Mesenchymal stem cell (in vitro differentiated cells and primary cell): Measurements from ENCODE around the gene TRMT13.

Experiments
- DNase-seq: peaks from one replicate; pipeline ENCODE4 v3.0.0-alpha.2; 2013
- H2AFZ ChIP-seq: one replicate; pipeline ENCODE4 v1.6.1; 2013; ENCODE audit warnings: low read depth, mild to moderate bottlenecking, control low read depth, inconsistent platforms, low read length, moderate library complexity
- H2AK5ac ChIP-seq: 2 replicates; pipeline ENCODE4 v1.6.1; 2013; ENCODE audit warnings: low read length, moderate library complexity, mild to moderate bottlenecking, inconsistent platforms; ENCODE audit not compliant: severe bottlenecking
- H2BK120ac ChIP-seq: one replicate; pipeline ENCODE4 v1.6.1; 2013; ENCODE audit warnings: low read depth, mild to moderate bottlenecking, inconsistent platforms, low read length, moderate library complexity
- H2BK12ac ChIP-seq, 2 experiments: one replicate each; pipeline ENCODE4 v1.6.1; 2013; ENCODE audit warnings: inconsistent platforms in 2 of 2, low read length in 2 of 2, mild to moderate bottlenecking in 2 of 2, moderate library complexity in 2 of 2, control low read depth in 1 of 2
- H2BK15ac ChIP-seq: one replicate; pipeline ENCODE4 v1.6.1; 2013; ENCODE audit warnings: mild to moderate bottlenecking, low read depth, inconsistent platforms; ENCODE audit not compliant: poor library complexity, severe bottlenecking
- H2BK5ac ChIP-seq: 2 replicates; pipeline ENCODE4 v1.6.1; 2013; ENCODE audit warnings: low read depth, mild to moderate bottlenecking, low read length, control low read depth, inconsistent platforms; ENCODE audit not compliant: poor library complexity, severe bottlenecking
- H3K14ac ChIP-seq, 2 experiments: one replicate each; pipeline ENCODE4 v1.6.1; 2013; ENCODE audit warnings: inconsistent platforms in 2 of 2, low read length in 2 of 2, control low read depth in 1 of 2, mild to moderate bottlenecking in 1 of 2, moderate library complexity in 1 of 2
- H3K18ac ChIP-seq, 2 experiments: one replicate each; pipeline ENCODE4 v1.6.1; 2013; ENCODE audit warnings: inconsistent platforms in 2 of 2, low read length in 2 of 2, control low read depth in 1 of 2, low read depth in 1 of 2, mild to moderate bottlenecking in 1 of 2
- H3K23ac ChIP-seq, 2 experiments: one replicate each; pipeline ENCODE4 v1.6.1; 2013; ENCODE audit warnings: inconsistent platforms in 2 of 2, low read length in 2 of 2, mild to moderate bottlenecking in 2 of 2, moderate library complexity in 2 of 2, control low read depth in 1 of 2
- H3K27ac ChIP-seq: 2 replicates; pipeline ENCODE4 v1.5.1; 2013; ENCODE audit warnings: mild to moderate bottlenecking, moderate library complexity, low read length, control low read depth, inconsistent platforms; ENCODE audit not compliant: poor library complexity, severe bottlenecking
- H3K27me3 ChIP-seq, 2 experiments: 2 replicates each; pipeline versions ENCODE4 v1.6.1 to v1.7.0; 2013; ENCODE audit warnings: low read length in 2 of 2, mild to moderate bottlenecking in 2 of 2, moderate library complexity in 2 of 2, control low read depth in 1 of 2, inconsistent platforms in 1 of 2; ENCODE audit not compliant: control insufficient read depth in 1 of 2, insufficient read depth in 1 of 2
- H3K36me3 ChIP-seq, 2 experiments: 2 replicates each; pipeline versions ENCODE4 v1.6.1 to v1.7.0; 2013; ENCODE audit warnings: low read length in 2 of 2, control low read depth in 1 of 2, inconsistent platforms in 1 of 2, low read depth in 1 of 2, mild to moderate bottlenecking in 1 of 2; ENCODE audit not compliant: insufficient read depth in 2 of 2, control insufficient read depth in 1 of 2
- H3K4ac ChIP-seq, 2 experiments: one replicate each; pipeline ENCODE4 v1.6.1; 2013; ENCODE audit warnings: inconsistent platforms in 2 of 2, low read length in 2 of 2, mild to moderate bottlenecking in 2 of 2, moderate library complexity in 2 of 2, control low read depth in 1 of 2, low read depth in 1 of 2
- H3K4me1 ChIP-seq: 2 replicates; pipeline ENCODE4 v1.6.1; 2013; ENCODE audit warnings: low read depth, low read length, control low read depth; ENCODE audit not compliant: control insufficient read depth, insufficient read depth
- H3K4me2 ChIP-seq: 2 replicates; pipeline ENCODE4 v1.6.1; 2013; ENCODE audit warnings: low read length, mild to moderate bottlenecking, inconsistent platforms; ENCODE audit not compliant: poor library complexity, severe bottlenecking
- H3K4me3 ChIP-seq, 2 experiments: 2 replicates each; pipeline versions ENCODE4 v1.5.1 to v1.7.0; 2013; ENCODE audit warnings: low read length in 2 of 2, mild to moderate bottlenecking in 2 of 2, control low read depth in 1 of 2, low read depth in 1 of 2; ENCODE audit not compliant: insufficient read depth in 1 of 2
- H3K79me1 ChIP-seq: replicated peaks from 2 replicates; pipeline ENCODE4 v1.6.1; 2013; ENCODE audit warnings: mild to moderate bottlenecking, control low read depth, low read length, inconsistent platforms; ENCODE audit not compliant: poor library complexity, severe bottlenecking
- H3K9ac ChIP-seq: 2 replicates; pipeline ENCODE4 v1.7.0; 2013; ENCODE audit warnings: mild to moderate bottlenecking, low read length, moderate library complexity
- H3K9me3 ChIP-seq: 2 replicates; pipeline ENCODE4 v1.7.0; 2013; ENCODE audit warnings: mild to moderate bottlenecking, low read length; ENCODE audit not compliant: control insufficient read depth
- H4K8ac ChIP-seq: one replicate; pipeline ENCODE4 v1.6.1; 2013; ENCODE audit warnings: inconsistent platforms, mild to moderate bottlenecking, low read length, moderate library complexity
- H4K91ac ChIP-seq: one replicate; pipeline ENCODE4 v1.6.1; 2013; ENCODE audit warnings: mild to moderate bottlenecking, low read length, inconsistent platforms
- WGBS: methylation state at CpG from one replicate; pipeline ENCODE4 v1.1.7; 2013; ENCODE audit warnings: mixed read lengths; 5-methylcytosine and 5-hydroxymethylcytosine counted together

TRMT13 gene

DNA sequence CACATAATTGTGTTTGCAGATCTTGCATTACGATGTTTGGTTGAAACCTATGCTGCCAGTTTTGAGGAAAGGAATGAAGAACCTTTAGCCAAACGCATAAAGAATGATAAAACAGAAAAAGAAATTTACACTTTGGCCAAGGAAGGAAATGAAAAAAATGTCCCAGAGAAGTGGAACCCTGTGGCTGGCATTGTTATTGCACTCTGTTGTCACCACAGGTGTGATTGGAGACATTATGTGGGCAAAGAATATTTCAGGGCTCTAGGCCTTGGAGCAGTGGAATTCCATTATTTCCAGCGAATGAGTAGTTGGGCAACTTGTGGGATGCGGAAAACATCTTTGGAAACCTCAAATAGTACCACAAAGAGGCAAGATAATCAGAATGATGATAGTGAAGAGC, 14.9 kb downstream of the TRMT13 start:
- no peak overlapping the region for H3K14ac ChIP-seq
- no peak overlapping the region for H3K23ac ChIP-seq
- no peak overlapping the region for H2BK5ac ChIP-seq
- WGBS, result 96% methylated on average over 4 of the region's 4 CpGs
- H2BK120ac ChIP-seq, result no peak overlapping the region
- H2BK15ac ChIP-seq, result no peak overlapping the region
- H4K8ac ChIP-seq, result no peak overlapping the region
- no peak overlapping the region for H2BK12ac ChIP-seq
- no peak overlapping the region for H3K4me2 ChIP-seq
- H4K91ac ChIP-seq, result no peak overlapping the region
- H2AFZ ChIP-seq, result no peak overlapping the region
- no peak overlapping the region for H3K18ac ChIP-seq
- H2AK5ac ChIP-seq, result no peak overlapping the region
- no peak overlapping the region for H3K4me3 ChIP-seq
- H3K27me3 ChIP-seq, result no peaks in the 10 kb centered on the region
- H3K79me1 ChIP-seq, result no peaks in the 10 kb centered on the region
- DNase-seq, result no peak
- H3K4me1 ChIP-seq, result no peaks in the 10 kb centered on the region
- peaks cover 7 to 76% of the 10 kb centered on the region in 2 experiments for H3K36me3 ChIP-seq
- no peak overlapping the region for H3K9ac ChIP-seq
- H3K9me3 ChIP-seq, result no peaks in the 10 kb centered on the region
- no peak overlapping the region for H3K27ac ChIP-seq
- no peak overlapping the region for H3K4ac ChIP-seq

DNA sequence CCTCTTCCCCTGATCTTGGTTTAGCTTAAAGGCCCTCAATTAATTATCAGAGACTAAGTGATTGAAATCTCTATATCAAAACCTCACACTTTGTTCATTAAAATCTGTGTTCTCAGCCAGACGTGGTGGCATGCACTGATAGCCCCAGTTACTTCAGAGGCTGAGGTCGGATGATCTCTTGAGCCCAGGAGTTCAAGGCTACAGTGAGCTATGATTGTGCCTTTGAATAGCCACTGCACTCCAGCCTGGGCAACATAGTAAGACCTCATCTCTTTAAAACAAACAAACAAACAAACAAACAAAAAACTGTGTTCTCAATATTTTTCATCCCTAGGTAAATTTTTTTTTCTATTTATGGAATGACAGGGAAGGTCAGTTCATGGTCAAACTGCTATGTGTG, 18.7 kb downstream of the TRMT13 start:
- no peak overlapping the region for H3K23ac ChIP-seq
- no peak overlapping the region for H2AFZ ChIP-seq
- H2AK5ac ChIP-seq, result no peak overlapping the region
- no peaks in the 10 kb centered on the region for H3K27me3 ChIP-seq
- H3K4ac ChIP-seq, result no peak overlapping the region
- H2BK15ac ChIP-seq, result no peak overlapping the region
- H2BK5ac ChIP-seq, result no peak overlapping the region
- no peak overlapping the region for H3K18ac ChIP-seq
- no peak overlapping the region for H3K4me3 ChIP-seq
- no peak overlapping the region for H3K27ac ChIP-seq
- peaks cover 0 to 39% of the 10 kb centered on the region in 2 experiments for H3K36me3 ChIP-seq
- no peak overlapping the region for H3K14ac ChIP-seq
- no peak for DNase-seq
- no peaks in the 10 kb centered on the region for H3K9me3 ChIP-seq
- H3K4me2 ChIP-seq, result no peak overlapping the region
- H3K9ac ChIP-seq, result no peak overlapping the region
- no peaks in the 10 kb centered on the region for H3K4me1 ChIP-seq
- H3K79me1 ChIP-seq, result no peaks in the 10 kb centered on the region
- H4K8ac ChIP-seq, result no peak overlapping the region
- H2BK12ac ChIP-seq, result no peak overlapping the region
- H4K91ac ChIP-seq, result no peak overlapping the region
- 46% methylated on average over 2 of the region's 2 CpGs for WGBS
- H2BK120ac ChIP-seq, result no peak overlapping the region

DNA sequence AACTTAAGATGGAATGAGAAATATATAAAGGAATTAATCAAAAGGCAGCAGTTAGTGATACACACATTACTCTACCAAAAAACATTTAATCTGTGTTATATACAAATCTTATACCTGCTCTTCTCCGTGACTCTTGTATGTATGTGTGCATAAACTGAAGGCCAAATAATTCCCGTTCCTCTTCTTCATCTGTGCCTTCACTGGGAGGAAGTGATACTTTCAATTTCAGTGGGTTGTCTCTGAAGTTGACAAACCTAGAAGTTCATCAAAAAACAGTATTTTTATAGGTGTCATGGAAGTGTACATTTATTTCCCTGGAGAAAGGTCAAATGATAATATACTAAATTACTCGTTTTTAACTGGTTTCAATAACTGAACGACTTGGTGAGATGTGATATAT, 19.3 kb downstream of the TRMT13 start:
- WGBS, result 95% methylated on average over 2 of the region's 4 CpGs

GRCh38 chr1:100162881-100163280, 29.9 kb downstream of the TRMT13 start:
- Histone ChIP-seq H3K27me3 (no peaks in the 10 kb centered on the region), H2AFZ (no peak overlapping the region), H4K91ac (no peak overlapping the region), H2BK15ac (no peak overlapping the region), H3K14ac (no peak overlapping the region), H3K23ac (no peak overlapping the region), H3K9ac (no peak overlapping the region), H2BK120ac (no peak overlapping the region), H3K4me1 (peaks cover 2% of the 10 kb centered on the region), H4K8ac (no peak overlapping the region), H3K9me3 (no peaks in the 10 kb centered on the region), H3K4me3 (no peak overlapping the region), H2BK5ac (no peak overlapping the region), H2AK5ac (no peak overlapping the region), H3K4me2 (no peak overlapping the region), H3K27ac (no peak overlapping the region), H3K79me1 (no peaks in the 10 kb centered on the region), H3K36me3 (no peaks in the 10 kb centered on the region), H3K18ac (no peak overlapping the region), H3K4ac (no peak overlapping the region), H2BK12ac (no peak overlapping the region)
- DNase-seq, result no peak

More for the DNA sequence above, 19.3 kb downstream of the TRMT13 start:
- no peak overlapping the region for H3K4me3 ChIP-seq
- H3K18ac ChIP-seq, result no peak overlapping the region
- H3K36me3 ChIP-seq, result peaks cover 0 to 33% of the 10 kb centered on the region in 2 experiments
- H3K9me3 ChIP-seq, result no peaks in the 10 kb centered on the region
- H3K27ac ChIP-seq, result no peak overlapping the region
- no peaks in the 10 kb centered on the region for H3K79me1 ChIP-seq
- H3K23ac ChIP-seq, result no peak overlapping the region
- H2AFZ ChIP-seq, result no peak overlapping the region
- DNase-seq, result no peak
- no peaks in the 10 kb centered on the region for H3K4me1 ChIP-seq
- H4K91ac ChIP-seq, result no peak overlapping the region
- H2BK12ac ChIP-seq, result no peak overlapping the region
- no peak overlapping the region for H3K4me2 ChIP-seq
- no peak overlapping the region for H2BK120ac ChIP-seq
- no peak overlapping the region for H2BK5ac ChIP-seq
- no peaks in the 10 kb centered on the region for H3K27me3 ChIP-seq
- H3K14ac ChIP-seq, result no peak overlapping the region
- H3K4ac ChIP-seq, result no peak overlapping the region
- H3K9ac ChIP-seq, result no peak overlapping the region
- no peak overlapping the region for H2BK15ac ChIP-seq
- H2AK5ac ChIP-seq, result no peak overlapping the region
- H4K8ac ChIP-seq, result no peak overlapping the region
